Spleen (tissue), 7 donors: ENCODE data around the gene LMLN.

Experiments used
- POLR2A ChIP-seq, 3 donors: fragments of 450-650 bp; IDR thresholded peaks; one replicate each; pipeline ENCODE4 v1.5.1; 2017; ENCODE audit warnings: antibody characterized with exemption in 3 of 3, mild to moderate bottlenecking in 1 of 3
- TF ChIP-seq, protein P1 (sequence below), 11 experiments: fragments of 200-600 bp in 7 of 11; fragments of 450-650 bp in 4 of 11; sonication (generic) in 4 of 11; IDR thresholded peaks in 8 of 11; conservative IDR thresholded peaks in 3 of 11; 1 replicate in 7 of 11; 2 replicates in 4 of 11; pipeline versions ENCODE4 v1.4.0 to v1.8.0; 2016 to 2021; ENCODE audit warnings: antibody characterized with exemption in 11 of 11, inconsistent platforms in 4 of 11, mild to moderate bottlenecking in 1 of 11
- donor health status: DM: no; HTN: no; CAD: no; lungs with moderate emphysema.
- donor health status: DM: no; HTN: no; CAD: no.
- donor health status: DM: no; HTN: no; CAD: no.

- TF ChIP-seq, protein P1, sequence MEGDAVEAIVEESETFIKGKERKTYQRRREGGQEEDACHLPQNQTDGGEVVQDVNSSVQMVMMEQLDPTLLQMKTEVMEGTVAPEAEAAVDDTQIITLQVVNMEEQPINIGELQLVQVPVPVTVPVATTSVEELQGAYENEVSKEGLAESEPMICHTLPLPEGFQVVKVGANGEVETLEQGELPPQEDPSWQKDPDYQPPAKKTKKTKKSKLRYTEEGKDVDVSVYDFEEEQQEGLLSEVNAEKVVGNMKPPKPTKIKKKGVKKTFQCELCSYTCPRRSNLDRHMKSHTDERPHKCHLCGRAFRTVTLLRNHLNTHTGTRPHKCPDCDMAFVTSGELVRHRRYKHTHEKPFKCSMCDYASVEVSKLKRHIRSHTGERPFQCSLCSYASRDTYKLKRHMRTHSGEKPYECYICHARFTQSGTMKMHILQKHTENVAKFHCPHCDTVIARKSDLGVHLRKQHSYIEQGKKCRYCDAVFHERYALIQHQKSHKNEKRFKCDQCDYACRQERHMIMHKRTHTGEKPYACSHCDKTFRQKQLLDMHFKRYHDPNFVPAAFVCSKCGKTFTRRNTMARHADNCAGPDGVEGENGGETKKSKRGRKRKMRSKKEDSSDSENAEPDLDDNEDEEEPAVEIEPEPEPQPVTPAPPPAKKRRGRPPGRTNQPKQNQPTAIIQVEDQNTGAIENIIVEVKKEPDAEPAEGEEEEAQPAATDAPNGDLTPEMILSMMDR (IDR thresholded peaks at IDR 0.05 in 8 of 11, conservative IDR thresholded peaks at IDR 0.05 in 3 of 11) = no peak
- TF ChIP-seq POLR2A (IDR thresholded peaks at IDR 0.05) = no peak
Measured at GRCh38 chr3:198081421-198081844, 121.4 kb downstream of the LMLN start.
